RPMI7951 (cell line): ENCODE measurements around the gene TMEM91. TPM values are rescaled to one million over a fixed set of nuclear protein-coding genes. Genes with fewer than 3 reads are reported as not detected.
"Not testable (repeated sequence)": the region's sequence is repeated elsewhere in the genome, so short reads cannot be mapped to it uniquely, and the experiment has no call there.

ENCODE experiments used
- DNase-seq: peaks from one replicate; pipeline ENCODE4 v3.0.0-alpha.2; 2012; ENCODE audit warnings: low read depth
- total RNA-seq: library from RNA; depleted of rRNA; stranded (reverse); fragments of >200 nt; shearing (Covaris generic); gene quantifications from 2 replicates; pipeline ENCODE4 v1.2.3, GENCODE V29; 2014

Gene TMEM91
- total RNA-seq, 1 experiment from 2014 or later, result 4.8 TPM

DNA sequence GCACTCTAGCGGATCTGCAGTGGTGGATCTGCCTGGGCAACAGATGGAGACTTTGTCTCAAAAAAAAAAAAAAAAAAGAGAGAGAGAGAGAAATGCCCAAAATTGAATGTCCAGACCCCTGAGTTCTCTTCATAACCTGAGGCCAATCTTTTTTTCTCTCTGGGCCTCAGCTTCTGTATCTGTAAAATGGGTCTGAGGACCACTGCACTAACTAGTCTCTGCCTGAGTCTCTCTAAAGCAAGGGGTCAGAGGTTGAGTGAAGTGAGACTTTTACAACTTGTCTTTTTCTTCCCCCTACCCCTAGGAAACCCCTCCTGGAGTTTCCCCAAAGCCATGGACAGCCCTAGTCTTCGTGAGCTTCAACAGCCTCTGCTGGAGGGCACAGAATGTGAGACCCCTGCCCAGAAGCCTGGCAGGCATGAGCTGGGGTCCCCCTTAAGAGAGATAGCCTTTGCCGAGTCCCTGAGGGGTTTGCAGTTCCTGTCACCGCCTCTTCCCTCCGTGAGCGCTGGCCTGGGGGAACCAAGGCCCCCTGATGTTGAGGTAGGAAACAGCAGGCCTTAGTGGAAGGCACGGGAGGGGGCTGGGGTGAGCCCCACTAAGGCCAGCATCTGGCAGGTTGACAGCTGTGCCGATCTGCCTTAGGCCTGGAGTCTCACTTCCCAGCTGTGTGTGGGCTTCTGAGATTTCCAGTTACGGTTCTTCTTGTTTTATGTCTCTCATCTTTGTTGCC lies 1.8 kb downstream of the TMEM91 start:
- DNase-seq, result peak; percentile 17

DNA sequence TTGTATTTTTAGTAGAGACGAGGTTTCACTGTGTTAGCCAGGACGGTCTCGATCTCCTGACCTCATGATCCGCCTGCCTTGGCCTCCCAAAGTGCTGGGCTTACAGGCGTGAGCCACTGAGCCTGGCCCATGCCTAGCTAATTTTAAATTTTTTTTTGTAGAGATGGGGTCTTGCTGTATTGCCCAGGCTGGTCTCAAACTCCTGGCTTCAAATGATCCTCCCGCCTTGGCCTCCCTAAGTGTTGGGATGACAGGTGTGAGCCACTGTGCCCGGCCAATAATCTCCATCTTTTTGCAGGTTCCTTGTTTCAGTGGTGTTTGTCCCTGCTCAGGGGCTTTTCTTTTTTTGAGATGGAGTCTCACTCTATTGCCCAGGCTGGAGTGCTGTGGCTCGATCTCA lies 5.2 kb downstream of the TMEM91 start:
- not testable (repeated sequence) for DNase-seq

DNA sequence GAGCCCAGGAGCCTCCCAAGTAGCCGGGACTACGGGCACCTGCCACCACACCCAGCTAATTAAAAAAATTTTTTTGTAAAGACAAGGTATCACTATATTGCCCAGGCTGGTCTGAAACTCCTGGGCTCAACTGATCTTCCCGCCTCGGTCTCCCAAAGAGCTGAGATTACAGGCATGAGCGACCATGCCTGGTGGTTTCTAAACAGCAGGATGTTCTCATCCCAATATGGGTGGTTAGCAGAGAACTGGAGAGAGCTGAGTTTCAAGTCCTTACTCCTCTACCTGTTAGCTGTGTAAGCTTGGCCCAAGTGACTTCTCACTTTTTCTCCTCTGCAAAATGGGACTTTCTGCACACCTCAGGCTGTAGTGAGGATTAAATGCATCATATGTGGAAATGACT lies 8.0 kb downstream of the TMEM91 start:
- DNase-seq, result no peak

DNA sequence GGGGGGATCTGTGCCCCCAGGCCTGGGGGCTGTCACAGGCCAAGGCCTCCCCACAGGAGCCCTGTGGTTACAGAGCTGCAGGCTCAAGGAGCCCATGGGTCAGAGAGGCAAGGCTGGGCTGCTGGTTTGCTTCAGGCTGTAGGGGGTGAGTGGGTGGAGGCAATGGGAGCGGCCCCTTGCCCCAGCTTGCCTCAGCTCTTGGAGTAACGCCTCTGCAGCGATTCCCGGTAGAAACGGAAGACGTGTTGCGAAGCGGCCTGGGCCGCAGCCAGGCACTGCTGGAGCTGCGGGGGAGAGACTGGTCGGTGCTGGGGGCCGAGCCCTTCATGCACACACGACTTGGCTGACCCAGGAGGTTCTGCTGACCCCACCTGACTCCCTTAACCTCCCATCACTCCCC lies 10.1 kb downstream of the TMEM91 start:
- DNase-seq, result no peak

DNA sequence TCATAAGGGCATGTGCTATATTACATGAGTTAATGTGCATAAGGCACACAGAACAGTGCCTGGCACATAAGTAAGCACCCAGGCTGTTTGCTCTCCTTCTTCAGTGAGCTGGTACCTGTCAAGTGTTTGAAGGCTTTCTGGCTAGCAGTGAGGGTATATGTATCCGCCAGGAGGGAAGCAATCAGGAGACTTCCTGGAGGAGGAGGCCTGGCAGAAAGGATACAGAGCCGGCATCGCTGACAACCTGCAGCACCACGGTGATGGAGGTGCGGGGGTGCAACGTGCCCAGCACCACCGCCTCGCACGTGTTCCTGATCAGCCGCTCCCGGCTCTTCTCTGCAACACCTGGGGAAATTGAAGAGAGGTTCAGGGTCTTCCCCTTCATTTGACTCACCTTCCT lies 15.3 kb downstream of the TMEM91 start:
- no peak for DNase-seq

DNA sequence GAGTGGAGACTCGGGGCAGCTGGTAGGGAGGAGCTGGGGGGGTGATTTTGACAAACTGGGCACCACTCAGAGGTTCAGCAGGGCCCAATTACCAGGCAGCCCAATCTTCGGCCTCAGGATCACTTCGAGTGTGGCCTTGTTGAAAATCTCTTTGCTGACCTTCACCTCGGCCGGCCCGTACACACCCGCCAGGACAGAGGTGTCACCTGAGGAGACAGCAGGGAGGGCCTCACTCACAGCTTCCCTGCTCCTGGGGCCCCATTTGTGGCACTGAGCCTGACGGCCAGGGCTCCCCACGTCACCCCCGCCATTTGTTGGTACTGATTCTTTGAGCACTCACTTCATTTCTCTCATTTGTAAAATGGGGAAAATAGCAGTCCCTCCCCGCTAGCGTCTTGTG lies 16.4 kb downstream of the TMEM91 start:
- no peak for DNase-seq

DNA sequence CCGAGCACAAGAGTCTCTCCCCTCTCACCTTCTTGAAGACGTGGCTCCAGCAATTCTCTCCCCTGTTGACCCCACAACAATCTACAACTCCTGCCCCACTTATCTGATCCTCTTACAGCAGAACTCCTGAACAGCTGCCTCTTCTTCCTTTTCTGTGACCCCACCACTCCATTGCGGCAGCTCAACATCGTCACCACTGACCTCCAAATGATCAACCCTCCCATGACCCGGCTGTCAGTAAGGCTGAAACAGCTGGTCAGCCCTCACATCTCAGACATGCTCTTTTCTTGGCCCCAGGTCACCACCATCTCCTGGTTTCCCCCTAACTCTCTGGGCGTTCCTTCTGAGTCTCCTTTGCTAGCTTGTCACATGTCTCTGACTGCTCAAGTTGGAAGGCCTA lies 19.0 kb downstream of the TMEM91 start:
- DNase-seq, result no peak

DNA sequence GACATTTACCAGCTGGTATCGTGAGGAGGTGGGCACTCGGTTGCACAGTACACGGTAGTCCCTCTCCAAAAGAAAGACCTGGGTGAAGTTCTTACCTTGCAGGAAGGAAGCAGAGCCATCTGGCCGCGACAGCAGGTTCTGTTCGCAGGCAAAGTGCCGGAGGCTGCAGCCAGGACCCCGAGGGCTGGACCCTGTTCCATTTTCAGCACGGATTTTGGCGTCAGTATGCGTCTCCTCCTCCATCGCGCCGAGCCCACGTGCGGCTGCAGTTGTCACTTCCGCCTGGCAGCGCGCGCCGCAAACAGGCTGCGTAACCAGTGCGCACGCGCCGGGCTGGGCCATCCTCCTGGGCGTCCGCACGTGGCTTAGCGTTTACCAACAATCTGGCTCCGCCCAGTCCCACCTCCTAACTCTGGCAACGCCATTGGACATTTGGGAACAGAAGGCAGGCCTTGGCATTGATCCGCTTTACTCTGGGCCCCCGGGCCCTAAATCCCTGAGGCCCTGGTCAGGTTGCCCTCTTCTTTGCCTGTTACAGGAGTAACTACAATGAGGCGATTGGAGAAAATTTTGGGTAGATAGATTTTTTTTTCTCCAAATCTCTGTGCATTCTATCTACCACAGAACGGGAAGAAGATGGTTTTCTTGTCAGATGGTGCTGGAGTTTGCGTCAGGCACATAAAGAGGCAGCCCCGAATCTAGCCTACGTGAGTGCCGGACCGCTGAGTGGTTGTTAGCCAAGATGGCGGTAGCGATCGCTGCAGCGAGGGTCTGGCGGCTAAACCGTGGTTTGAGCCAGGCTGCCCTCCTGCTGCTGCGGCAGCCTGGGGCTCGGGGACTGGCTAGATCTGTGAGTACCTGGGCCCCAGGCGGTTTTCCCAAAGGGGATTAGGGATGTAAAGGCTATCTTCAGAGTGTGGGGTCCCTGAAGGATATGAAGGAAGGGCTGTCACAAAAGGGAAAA lies 21.0 kb downstream of the TMEM91 start, which contains the start of the genes BCKDHA and EXOSC5:
TSS of gene BCKDHA (plus strand) at position 733 of the 964 bp plus-strand sequence. CDS start at position 743, 10 bp downstream.
TSS of gene EXOSC5 (minus strand) at position 274 of the 964 bp plus-strand sequence. CDS start at position 243, 31 bp downstream.
- DNase-seq, result peak; percentile 100

DNA sequence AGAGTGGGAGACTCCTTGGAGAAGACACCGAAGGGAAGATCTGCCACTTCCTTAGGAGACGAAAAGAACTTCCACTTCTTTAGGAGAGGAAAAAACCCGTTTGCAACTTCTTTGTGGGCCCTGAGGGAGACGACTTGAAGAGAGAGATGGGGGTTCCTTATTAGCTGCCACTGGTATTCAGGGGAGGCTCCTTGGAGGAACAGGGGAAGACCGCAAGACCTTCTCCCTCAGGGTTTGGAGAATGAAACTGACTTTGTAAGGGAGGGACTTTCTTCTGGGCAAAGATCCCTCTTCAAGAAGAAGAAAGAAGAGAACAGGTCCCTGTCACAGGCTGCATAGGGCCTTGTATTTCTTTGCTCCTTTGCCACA lies 21.7 kb downstream of the TMEM91 start:
- no peak for DNase-seq

DNA sequence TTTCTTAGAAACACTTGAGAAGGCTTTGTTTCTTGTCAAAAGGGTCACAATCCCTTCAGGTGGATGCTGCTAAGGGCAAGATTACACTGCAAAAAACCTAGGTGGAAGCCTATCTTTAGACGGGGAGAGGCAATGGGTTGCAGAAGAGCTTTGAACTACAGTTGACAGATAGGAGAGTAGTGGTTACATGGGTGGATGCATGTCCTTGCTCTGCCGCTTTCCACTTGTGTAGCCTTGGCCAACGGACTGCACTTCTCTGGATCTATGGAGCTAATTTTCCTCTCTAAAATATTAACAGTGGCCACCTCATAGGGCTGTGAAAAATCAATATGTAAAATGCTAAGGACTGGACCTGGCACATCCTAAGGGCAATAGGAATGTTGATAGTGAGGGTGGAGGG lies 22.3 kb downstream of the TMEM91 start:
- no peak for DNase-seq

DNA sequence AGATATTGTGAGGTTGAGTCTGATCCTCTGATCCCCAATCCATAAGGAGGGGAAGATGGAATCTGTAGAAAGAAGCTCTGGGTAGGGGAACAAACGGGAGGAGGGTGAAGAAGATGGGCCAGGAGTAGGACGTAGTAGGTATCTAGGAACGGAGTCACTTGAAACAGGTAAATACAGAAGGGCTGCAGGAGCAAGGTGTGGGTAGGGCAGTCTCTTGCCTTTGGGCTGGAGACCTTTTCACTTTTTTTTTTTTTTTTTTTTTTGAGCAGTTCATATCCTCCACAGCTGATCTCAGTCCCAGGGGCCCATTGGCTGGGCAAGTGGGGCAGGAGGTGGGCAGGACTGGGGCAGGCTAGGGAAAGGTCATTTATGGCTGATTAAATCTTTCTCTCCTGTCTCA lies 22.8 kb downstream of the TMEM91 start:
- no peak for DNase-seq

DNA sequence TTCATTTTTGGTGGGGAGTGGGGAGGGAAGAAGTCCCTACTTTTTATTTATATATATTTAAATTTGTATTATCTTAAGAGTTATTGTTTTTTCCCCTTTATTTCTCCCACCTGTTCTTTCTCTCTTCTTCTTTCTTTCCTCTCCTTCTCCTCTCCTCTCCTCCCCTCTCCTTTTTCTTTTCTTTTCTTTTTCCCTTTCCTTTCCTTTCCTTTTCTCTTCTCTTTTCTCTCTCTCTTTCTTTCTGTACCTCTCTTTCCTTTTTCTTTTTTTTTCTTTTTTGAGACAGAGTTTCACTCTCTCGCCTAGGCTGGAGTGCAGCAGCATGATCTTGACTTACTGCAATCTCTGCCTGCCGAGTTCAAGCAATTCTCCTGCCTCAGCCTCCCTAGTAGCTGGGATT lies 23.2 kb downstream of the TMEM91 start:
- no peak for DNase-seq

DNA sequence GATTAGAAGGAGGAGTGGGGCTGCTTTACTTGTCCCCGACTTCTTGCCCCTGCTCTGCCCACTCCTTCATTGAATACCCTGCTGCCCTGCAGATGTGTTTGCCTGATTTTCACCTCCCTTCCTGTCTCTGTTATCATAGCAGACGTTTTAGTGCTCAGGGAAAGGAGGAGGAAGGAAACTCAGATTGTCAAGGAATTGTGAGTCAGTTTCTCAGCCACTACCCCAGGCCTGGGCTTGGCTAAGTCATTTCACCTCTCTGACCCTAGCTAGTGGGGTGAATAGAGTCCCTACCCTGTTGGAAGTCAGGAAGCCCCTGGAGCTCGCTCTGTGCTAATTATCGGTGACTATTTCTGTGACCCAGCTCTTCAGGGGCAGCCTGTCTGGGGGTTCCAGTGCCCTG lies 25.1 kb downstream of the TMEM91 start:
- no peak for DNase-seq

DNA sequence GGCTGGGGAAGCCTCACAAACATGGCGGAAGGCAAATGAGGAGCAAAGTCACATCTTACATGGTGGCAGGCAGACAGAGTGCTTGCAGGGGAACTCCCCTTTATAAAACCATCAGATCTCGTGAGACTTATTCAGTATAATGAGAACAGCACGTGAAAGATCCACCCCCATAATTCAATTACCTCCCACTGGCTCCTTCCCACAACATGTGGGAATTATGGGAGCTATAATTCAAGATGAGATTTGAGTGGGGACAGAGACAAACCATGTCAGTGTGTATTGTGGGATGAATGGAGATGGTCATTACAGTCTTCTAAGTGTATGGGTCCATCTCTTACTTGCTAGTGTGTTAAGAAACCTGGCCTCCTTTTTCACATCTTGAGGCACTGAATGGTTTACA lies 25.7 kb downstream of the TMEM91 start:
- no peak for DNase-seq

DNA sequence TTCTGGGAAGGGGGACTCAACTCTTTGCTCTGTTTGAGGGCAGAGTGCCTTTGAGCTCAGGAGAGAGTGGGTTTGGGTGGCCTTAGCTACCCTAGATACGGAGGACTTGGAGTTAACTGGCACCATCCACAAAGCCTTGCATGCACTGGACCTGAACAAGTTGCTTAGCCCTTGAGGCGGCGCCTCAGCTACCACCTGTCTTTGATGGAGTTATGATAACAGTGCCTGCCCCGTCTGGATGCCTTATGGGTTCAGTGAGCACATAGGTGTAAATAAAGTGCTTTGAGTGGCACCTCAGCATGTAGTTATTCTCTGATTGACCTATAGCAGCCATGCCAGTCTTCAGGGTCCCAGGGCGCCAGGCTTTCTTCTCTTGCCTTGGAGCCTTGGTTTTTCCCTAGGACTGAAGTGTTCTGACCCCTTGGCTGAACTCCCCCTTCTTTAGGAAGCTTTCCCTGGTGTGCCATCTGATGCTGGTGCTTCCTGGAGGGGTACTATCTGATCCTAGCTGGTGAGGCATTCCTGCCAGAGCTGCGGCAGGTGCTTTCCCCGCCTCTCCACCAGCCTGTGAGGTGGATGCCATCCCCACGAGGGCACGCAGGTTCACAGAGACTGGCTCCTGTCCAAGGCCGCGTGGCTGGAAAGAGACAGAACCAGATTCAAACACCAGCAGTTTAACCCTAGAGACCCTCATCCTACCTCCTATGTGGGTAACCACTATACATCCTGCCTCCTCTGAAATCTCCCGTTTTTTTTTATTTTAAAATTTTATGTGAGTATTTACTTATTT lies 27.0 kb downstream of the TMEM91 start:
- no peak for DNase-seq

DNA sequence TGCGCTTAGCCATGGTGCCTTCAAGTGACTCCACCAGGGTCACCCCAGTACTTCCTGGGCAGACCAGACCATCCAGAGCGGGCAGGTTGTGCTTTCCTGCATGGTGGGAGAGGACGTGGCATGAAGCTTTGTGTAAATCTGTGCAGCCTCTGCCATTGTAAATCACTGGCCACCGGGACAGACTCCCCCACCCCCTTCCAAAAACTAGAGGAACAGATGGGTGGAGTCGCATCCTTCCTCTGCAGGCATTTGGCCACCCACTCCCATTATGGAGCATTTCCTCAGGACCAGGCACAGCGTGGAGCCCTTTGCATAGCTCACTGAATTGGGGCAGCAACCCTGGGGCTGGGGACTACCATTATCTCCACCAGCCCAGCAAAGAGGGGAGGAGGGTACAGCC lies 29.4 kb downstream of the TMEM91 start:
- no peak for DNase-seq

DNA sequence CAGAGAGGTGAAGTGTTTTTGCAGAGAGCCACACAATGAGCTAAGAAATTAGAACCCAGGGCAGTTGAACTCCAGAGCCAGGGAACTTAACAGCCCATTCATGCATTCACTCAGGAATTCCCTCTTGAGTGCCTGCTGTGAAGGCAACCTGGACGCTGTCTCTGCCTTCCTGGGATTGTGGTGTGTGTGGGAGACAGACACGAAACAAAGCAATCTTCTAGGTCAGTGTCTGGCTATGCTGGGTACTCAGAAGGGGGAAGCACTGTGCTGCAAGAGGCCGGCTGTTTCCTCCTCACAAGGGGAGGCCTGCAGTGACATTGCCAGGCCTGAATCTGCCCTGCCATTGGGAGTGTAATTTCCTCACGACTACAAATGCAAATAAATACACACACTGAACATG lies 30.9 kb downstream of the TMEM91 start:
- no peak for DNase-seq

DNA sequence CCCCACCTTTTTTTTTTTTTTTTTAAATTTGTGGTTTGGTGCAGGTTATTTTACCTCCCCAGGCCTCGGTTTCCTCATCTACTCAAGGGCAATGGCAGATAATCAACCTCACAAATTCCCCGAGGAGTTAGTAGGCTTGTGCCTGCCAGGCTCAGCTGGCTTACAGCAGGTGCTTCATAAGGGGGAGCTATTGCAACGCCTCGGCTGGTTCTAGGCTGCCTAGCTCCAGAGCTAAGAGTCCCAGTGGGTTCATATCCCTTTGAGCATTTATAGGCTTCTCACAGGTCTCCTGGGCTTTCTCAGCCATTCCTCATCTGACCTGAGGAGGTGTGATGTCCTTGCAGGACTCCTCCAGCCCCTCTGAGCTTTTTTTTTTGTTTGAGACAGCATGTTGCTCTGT lies 31.9 kb downstream of the TMEM91 start:
- no peak for DNase-seq

DNA sequence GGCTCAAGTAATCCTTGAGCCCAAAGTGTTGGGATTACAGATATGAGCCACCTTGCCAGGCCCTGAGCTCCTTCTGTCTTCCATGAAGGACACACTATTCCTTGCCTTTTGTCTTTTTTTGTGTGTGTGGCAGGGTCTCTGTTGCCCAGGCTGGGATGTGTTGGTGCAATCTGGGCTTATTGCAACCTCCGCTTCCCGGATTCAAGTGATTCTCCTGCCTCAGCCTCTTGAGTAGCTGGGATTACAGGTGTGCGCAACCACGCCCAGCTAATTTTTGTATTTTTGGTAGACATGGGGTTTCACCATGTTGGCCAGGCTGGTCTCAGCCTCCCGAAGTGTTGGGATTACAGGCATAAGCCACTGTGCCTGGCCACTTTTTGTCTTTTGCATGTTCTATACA lies 32.5 kb downstream of the TMEM91 start:
- not testable (repeated sequence) for DNase-seq

DNA sequence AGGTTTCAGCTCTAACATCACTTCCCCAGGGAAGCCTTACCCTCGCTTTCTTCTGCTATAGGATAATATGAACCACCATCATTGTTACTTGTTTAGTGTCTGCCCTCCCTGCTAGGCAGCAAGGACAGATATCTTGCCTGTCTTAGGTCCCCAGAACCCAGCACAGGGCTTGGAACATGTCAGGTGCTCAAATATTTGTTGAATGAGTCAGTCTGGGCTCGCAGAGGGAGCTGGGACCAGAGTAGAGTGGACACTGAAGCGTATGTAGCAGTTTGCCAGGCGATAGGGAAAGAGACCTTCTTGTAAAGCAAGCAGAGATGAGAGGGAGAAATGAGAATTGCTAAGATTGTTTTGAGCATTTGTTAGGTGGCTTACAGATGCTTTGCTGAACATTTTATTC lies 33.0 kb downstream of the TMEM91 start:
- peak; percentile 74 for DNase-seq

DNA sequence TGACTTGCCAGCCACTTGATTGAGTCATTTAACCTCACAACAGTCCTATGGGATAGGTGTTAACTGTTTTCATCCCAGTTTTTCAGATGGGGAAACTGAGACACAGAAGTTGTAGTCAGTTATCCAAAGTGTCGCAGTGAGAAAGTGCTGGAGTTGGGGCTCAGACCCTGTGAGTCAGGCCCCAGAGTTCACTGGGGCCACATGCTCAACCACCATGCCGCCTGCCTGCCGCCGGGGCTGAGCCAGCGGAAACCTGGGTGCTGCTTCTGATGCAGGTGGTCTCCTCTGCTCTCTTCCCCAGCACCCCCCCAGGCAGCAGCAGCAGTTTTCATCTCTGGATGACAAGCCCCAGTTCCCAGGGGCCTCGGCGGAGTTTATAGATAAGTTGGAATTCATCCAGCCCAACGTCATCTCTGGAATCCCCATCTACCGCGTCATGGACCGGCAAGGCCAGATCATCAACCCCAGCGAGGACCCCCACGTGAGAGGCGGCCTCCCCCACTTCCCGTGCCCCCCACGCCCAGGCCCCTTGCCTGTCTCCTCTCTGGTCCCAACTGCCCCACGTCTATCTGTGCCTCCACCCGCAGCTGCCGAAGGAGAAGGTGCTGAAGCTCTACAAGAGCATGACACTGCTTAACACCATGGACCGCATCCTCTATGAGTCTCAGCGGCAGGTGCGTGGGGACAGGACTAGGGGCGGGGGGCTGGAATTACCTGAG lies 34.2 kb downstream of the TMEM91 start:
- no peak for DNase-seq
